ENCODE measurements around the gene SUPT3H. TPM values are rescaled to one million over a fixed set of nuclear protein-coding genes. Genes with fewer than 3 reads are reported as not detected.

SUPT3H gene
- total and polyA plus RNA-seq, 2 of the 8 experiments (the other 6 are each of a cell fraction or from before 2014, with no cell fraction given), result 18.8 to 23.0 TPM

- TF ChIP-seq CREB1 (IDR thresholded peaks at IDR 0.05) (no peak), JUN (IDR thresholded peaks at IDR 0.05; ENCODE audit: low read depth, low read length) (no peak), CBX5 (IDR thresholded peaks at IDR 0.05; ENCODE audit: low read depth, low read length) (no peak), ATF2 (IDR thresholded peaks at IDR 0.05; ENCODE audit: low read length) (no peak), CEBPB (IDR thresholded peaks at IDR 0.05; ENCODE audit: low read depth, low read length) (no peak), ASH2L (IDR thresholded peaks at IDR 0.05; ENCODE audit: low read length) (peak; percentile 32), GTF2F1 (IDR thresholded peaks at IDR 0.05; ENCODE audit: borderline replicate concordance, low read depth, low read length) (no peak), TCF12 (IDR thresholded peaks at IDR 0.05; ENCODE audit: low read depth, low read length) (no peak), FOSL1 (IDR thresholded peaks at IDR 0.05; ENCODE audit: insufficient read depth, low read depth, low read length) (no peak), SP1 (IDR thresholded peaks at IDR 0.05; ENCODE audit: low read depth, low read length) (no peak), SAP30 (IDR thresholded peaks at IDR 0.05; ENCODE audit: insufficient read depth, insufficient replicate concordance, low read length) (no peak), HDAC2 (IDR thresholded peaks at IDR 0.05; ENCODE audit: borderline replicate concordance in 1 of 2, low read depth in 2 of 2, low read length in 2 of 2) (0 out of 4 replicates have a peak, but pooled peaks of 1 of the 2 experiments have one; percentile 33), MAX (IDR thresholded peaks at IDR 0.05) (peak; percentile 6), EZH2 (IDR thresholded peaks at IDR 0.05; ENCODE audit: low read depth, low read length, severe bottlenecking) (peak; percentile 40), USF2 (IDR thresholded peaks at IDR 0.05; ENCODE audit: low read length) (no peak), KDM4A (IDR thresholded peaks at IDR 0.05; ENCODE audit: low read depth, low read length, severe bottlenecking) (peak; percentile 18), SP4 (IDR thresholded peaks at IDR 0.05; ENCODE audit: low read length) (no peak), RBBP5 (IDR thresholded peaks at IDR 0.05; ENCODE audit: borderline replicate concordance, low read depth, low read length) (no peak), NRF1 (IDR thresholded peaks at IDR 0.05; ENCODE audit: low read depth, low read length) (no peak), RNF2 (IDR thresholded peaks at IDR 0.05; ENCODE audit: borderline replicate concordance, low read depth, low read length, missing control alignments, poor library complexity, severe bottlenecking) (no peak), EP300 (IDR thresholded peaks at IDR 0.05; ENCODE audit: borderline replicate concordance in 1 of 2, low read depth in 2 of 2, low read length in 2 of 2) (no peak)
Observed at GRCh38 chr6:45419571-45420082, 41.9 kb upstream of the SUPT3H start (continued).
